ENCODE measurements around the gene CHST13.

DNA sequence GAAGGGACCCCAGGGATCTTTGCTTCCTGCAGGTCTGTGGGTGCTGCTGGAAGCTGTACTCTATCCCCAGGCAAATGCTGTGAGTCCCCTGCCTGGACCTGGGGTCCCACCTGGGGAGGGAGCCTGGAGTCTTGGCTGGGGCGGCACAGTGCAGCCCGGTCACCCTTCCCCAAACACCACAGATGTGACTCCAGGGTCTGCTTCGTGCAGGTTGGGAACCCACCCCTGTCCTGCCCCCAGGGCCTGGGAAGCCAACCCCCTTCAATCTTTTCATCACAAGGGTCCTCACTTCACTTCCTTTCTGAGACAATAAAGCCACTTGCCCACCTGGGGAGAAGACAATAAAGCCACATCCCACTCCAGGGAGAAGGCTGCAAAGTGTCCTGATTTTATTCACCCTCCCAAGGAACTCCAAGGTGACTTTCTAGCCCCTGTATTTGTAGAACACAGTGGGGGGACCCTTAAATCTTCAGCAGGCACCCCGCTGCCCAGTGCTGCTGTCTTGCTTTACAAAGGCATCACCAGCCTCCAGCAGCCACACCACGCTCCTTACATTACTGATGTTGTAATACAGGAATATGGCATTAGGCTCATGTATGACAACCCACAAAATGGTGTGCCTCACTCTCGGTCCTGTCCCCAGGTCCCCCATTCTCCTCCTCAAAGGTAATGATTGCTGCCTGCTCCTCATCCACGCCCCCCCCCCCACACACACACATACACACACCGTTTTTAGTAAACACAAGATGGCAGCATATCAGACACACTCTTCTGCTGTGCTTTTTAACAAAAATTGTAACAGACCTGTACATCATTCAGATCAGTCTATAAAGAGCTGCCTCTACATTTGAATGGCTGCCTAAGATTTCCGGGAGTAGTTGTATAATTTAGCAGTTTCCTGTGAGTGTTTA, 24.9 kb downstream of the CHST13 start:
- TF ChIP-seq MXI1 (IDR thresholded peaks at IDR 0.05; ENCODE audit: borderline replicate concordance, low read depth, low read length): no peak
- TF ChIP-seq, protein P1, sequence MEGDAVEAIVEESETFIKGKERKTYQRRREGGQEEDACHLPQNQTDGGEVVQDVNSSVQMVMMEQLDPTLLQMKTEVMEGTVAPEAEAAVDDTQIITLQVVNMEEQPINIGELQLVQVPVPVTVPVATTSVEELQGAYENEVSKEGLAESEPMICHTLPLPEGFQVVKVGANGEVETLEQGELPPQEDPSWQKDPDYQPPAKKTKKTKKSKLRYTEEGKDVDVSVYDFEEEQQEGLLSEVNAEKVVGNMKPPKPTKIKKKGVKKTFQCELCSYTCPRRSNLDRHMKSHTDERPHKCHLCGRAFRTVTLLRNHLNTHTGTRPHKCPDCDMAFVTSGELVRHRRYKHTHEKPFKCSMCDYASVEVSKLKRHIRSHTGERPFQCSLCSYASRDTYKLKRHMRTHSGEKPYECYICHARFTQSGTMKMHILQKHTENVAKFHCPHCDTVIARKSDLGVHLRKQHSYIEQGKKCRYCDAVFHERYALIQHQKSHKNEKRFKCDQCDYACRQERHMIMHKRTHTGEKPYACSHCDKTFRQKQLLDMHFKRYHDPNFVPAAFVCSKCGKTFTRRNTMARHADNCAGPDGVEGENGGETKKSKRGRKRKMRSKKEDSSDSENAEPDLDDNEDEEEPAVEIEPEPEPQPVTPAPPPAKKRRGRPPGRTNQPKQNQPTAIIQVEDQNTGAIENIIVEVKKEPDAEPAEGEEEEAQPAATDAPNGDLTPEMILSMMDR (conservative IDR thresholded peaks at IDR 0.05; ENCODE audit: low read depth, low read length): no peak
- TF ChIP-seq CEBPB (IDR thresholded peaks at IDR 0.05; ENCODE audit: low read depth, low read length): no peak
- TF ChIP-seq RFX5 (IDR thresholded peaks at IDR 0.05; ENCODE audit: low read depth, low read length): no peak
